Hepatocyte (in vitro differentiated cells): Measurements from ENCODE around the gene MITF. TPM values are rescaled to one million over a fixed set of nuclear protein-coding genes. Genes with fewer than 3 reads are reported as not detected.

ENCODE experiments used
- DNase-seq: peaks from one replicate; pipeline ENCODE4 v3.0.0-alpha.2; 2016; ENCODE audit warnings: low spot score
- H2AFZ ChIP-seq: fragments of 200-600 bp; sonication (generic); 2 replicates; pipeline ENCODE4 v1.6.0; 2016; ENCODE audit warnings: antibody characterized with exemption, mild to moderate bottlenecking
- H3K27ac ChIP-seq: fragments of 200-600 bp; sonication (generic); 2 replicates; pipeline ENCODE4 v1.5.1; 2016; ENCODE audit warnings: mild to moderate bottlenecking
- H3K27me3 ChIP-seq: fragments of 200-600 bp; sonication (generic); 2 replicates; pipeline ENCODE4 v1.6.1; 2016
- H3K36me3 ChIP-seq: fragments of 200-600 bp; sonication (generic); replicated peaks from 2 replicates; pipeline ENCODE4 v1.5.1; 2016; ENCODE audit warnings: low read depth; ENCODE audit not compliant: insufficient read depth
- H3K4me1 ChIP-seq: fragments of 200-600 bp; sonication (generic); 2 replicates; pipeline ENCODE4 v1.5.1; 2016; ENCODE audit warnings: mild to moderate bottlenecking, moderate library complexity; ENCODE audit not compliant: insufficient read depth
- H3K4me2 ChIP-seq: fragments of 200-600 bp; sonication (generic); 2 replicates; pipeline ENCODE4 v1.6.0; 2016
- H3K4me3 ChIP-seq: fragments of 200-600 bp; sonication (generic); 2 replicates; pipeline ENCODE4 v1.5.1; 2016; ENCODE audit warnings: mild to moderate bottlenecking
- H3K79me2 ChIP-seq: fragments of 200-600 bp; sonication (generic); 2 replicates; pipeline ENCODE4 v1.6.0; 2017; ENCODE audit warnings: mild to moderate bottlenecking
- H3K9me2 ChIP-seq: fragments of 200-600 bp; sonication (generic); replicated peaks from 2 replicates; pipeline ENCODE4 v1.6.0; 2017; ENCODE audit warnings: mild to moderate bottlenecking; ENCODE audit not compliant: insufficient read depth
- H3K9me3 ChIP-seq: fragments of 200-600 bp; sonication (generic); 2 replicates; pipeline ENCODE4 v1.5.1; 2016; ENCODE audit warnings: low read depth, mild to moderate bottlenecking
- H4K20me1 ChIP-seq: fragments of 200-600 bp; sonication (generic); 2 replicates; pipeline ENCODE4 v1.6.0; 2016; ENCODE audit warnings: mild to moderate bottlenecking; ENCODE audit not compliant: insufficient read depth, poor library complexity, severe bottlenecking
- CTCF ChIP-seq: fragments of 200-600 bp; sonication (generic); IDR thresholded peaks from 2 replicates; pipeline ENCODE4 v1.5.1; 2016; ENCODE audit warnings: antibody characterized with exemption, mild to moderate bottlenecking; ENCODE audit not compliant: poor library complexity
- EZH2 ChIP-seq: fragments of 200-600 bp; sonication (generic); IDR thresholded peaks from 2 replicates; pipeline ENCODE4 v1.6.1; 2016; ENCODE audit warnings: antibody characterized with exemption, mild to moderate bottlenecking, borderline replicate concordance
- EZH2phosphoT487 ChIP-seq: fragments of 200-600 bp; sonication (generic); IDR thresholded peaks from one replicate; pipeline ENCODE4 v1.6.1; 2018; ENCODE audit warnings: antibody characterized with exemption, mild to moderate bottlenecking, low read depth, moderate library complexity; ENCODE audit not compliant: unreplicated experiment, severe bottlenecking
- WGBS: methylation state at CpG from one replicate; pipeline ENCODE4 v1.1.6; 2016; ENCODE audit warnings: low lambda C conversion rate; ENCODE audit errors: missing lambda C conversion rate; 5-methylcytosine and 5-hydroxymethylcytosine counted together
- polyA plus RNA-seq: library from polyadenylated mRNA; unstranded; fragments of >200 nt; fragmentation: Nextera tagmentation; extraction: Ambion mirVana; gene quantifications from 2 replicates; pipeline ENCODE4 v1.2.1, GENCODE V29; 2016
- total RNA-seq: library from RNA; depleted of rRNA; stranded (reverse); fragments of >200 nt; gene quantifications from 2 replicates; pipeline ENCODE4 v1.2.3, GENCODE V29; 2014

Gene MITF
- total and polyA plus RNA-seq, 2 experiments from 2014 or later: 7.1 to 14.2 TPM

DNA sequence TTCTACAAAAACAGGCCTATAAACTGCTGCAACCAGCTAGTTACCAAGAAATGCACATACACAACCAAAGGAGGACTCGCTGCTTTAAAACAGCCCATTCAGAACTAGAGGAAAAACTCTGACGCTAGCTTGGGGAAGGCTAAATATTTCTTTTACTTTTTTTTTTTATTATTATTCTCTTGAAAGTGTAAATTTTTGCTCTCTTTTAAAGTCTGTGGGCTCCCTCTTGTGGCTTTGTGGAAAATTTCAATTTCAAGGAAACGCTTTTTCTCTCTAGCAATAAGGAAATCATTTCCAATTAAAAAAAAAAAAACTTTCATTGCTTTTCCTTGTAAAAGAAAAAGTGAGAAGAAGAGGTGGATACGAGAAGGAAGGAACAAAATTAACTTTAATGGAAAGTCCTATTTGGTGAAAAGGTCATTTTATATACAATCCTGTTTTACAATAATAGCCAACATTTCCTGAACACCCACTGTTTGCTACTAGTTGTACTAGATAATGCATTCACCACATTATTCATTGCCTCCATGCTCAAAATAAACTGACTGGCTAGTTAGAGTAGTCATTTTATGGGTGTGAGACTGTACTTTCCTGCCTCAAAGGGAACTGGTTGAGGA lies 209.1 kb downstream of the MITF start:
- TF ChIP-seq EZH2: no peak
- no peak for TF ChIP-seq EZH2phosphoT487
- TF ChIP-seq CTCF: peak; percentile 81
- H3K9me2 ChIP-seq: no peaks in the 10 kb centered on the region
- no peaks in the 10 kb centered on the region for H3K36me3 ChIP-seq
- H3K27ac ChIP-seq: no peak overlapping the region
- no peak overlapping the region for H2AFZ ChIP-seq
- no peaks in the 10 kb centered on the region for H3K79me2 ChIP-seq
- H3K4me3 ChIP-seq: no peak overlapping the region
- no peaks in the 10 kb centered on the region for H3K4me1 ChIP-seq
- WGBS: 11% methylated on average over 4 of the region's 4 CpGs
- H3K27me3 ChIP-seq: no peaks in the 10 kb centered on the region
- H4K20me1 ChIP-seq: no peaks in the 10 kb centered on the region
- no peaks in the 10 kb centered on the region for H3K9me3 ChIP-seq
- H3K4me2 ChIP-seq: no peak overlapping the region
- DNase-seq: peak; percentile 62

DNA sequence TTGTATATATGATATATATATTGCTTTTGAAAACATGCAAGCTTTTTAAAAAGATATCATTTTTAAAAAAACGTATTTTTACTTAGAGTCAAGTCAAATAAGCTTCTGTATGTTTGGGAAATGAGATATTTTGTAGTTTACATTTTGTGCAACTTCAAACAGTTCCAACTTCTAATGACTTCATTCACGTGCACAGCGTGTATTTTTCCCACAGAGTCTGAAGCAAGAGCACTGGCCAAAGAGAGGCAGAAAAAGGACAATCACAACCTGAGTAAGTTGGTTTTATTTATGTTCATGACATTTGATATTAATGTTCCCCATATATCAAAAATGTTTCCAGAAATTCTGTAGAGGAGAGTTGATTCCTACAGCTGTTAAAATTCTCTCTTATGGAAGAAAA lies 212.4 kb downstream of the MITF start:
- H3K27me3 ChIP-seq: no peaks in the 10 kb centered on the region
- H2AFZ ChIP-seq: no peak overlapping the region
- no peaks in the 10 kb centered on the region for H3K79me2 ChIP-seq
- H3K9me2 ChIP-seq: no peaks in the 10 kb centered on the region
- no peaks in the 10 kb centered on the region for H4K20me1 ChIP-seq
- no peaks in the 10 kb centered on the region for H3K4me1 ChIP-seq
- no peak overlapping the region for H3K4me3 ChIP-seq
- no peak for TF ChIP-seq CTCF
- TF ChIP-seq EZH2phosphoT487: no peak
- TF ChIP-seq EZH2: no peak
- no peak overlapping the region for H3K4me2 ChIP-seq
- WGBS: 72% methylated on average over 3 of the region's 3 CpGs
- H3K27ac ChIP-seq: no peak overlapping the region
- no peaks in the 10 kb centered on the region for H3K9me3 ChIP-seq
- no peak for DNase-seq
- no peaks in the 10 kb centered on the region for H3K36me3 ChIP-seq

DNA sequence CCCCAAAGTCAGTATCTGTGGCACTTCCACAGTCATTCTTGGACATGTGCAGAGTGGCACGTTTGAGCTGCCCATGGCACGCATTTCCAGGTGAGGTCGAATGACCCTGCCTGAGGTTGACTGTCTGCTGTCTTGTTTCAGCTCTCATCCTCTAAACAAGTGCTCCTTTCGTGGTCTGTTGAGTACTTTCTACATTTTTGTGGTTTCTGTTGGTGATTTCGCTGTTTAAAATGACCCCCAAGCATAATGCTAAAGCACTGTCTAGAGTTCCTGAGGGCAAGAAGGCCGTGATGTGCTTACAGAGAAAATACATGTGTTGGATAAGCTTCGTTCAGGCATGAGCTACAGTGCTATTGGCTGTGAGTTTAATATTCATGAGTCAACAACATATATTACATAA lies 220.3 kb downstream of the MITF start:
- Histone ChIP-seq H4K20me1 (no peaks in the 10 kb centered on the region), H2AFZ (no peak overlapping the region), H3K27ac (no peak overlapping the region), H3K79me2 (no peaks in the 10 kb centered on the region), H3K27me3 (no peaks in the 10 kb centered on the region), H3K4me3 (no peak overlapping the region), H3K4me1 (no peaks in the 10 kb centered on the region), H3K9me3 (no peaks in the 10 kb centered on the region), H3K9me2 (no peaks in the 10 kb centered on the region), H3K4me2 (no peak overlapping the region), H3K36me3 (no peaks in the 10 kb centered on the region)
- TF ChIP-seq EZH2 (no peak), CTCF (no peak), EZH2phosphoT487 (no peak)
- DNase-seq: no peak
- WGBS: 83% methylated on average over 7 of the region's 7 CpGs
